COR-L47 (cell line): ENCODE results near the gene SLC16A10.

Source experiments
- DNase-seq: peaks from one replicate; lab custom pipeline; 2025; lab: John Stamatoyannopoulos, UW

Gene SLC16A10

GRCh38 chr6:111260570-111261298 is 173.4 kb downstream of the SLC16A10 start:
- DNase-seq, result no peak

GRCh38 chr6:111263837-111264236 is 176.5 kb downstream of the SLC16A10 start:
- no peak for DNase-seq

GRCh38 chr6:111265842-111266241 is 178.5 kb downstream of the SLC16A10 start:
- DNase-seq, result no peak

GRCh38 chr6:111266276-111266675 is 179.0 kb downstream of the SLC16A10 start:
- DNase-seq, result no peak

GRCh38 chr6:111267764-111268333 is 180.5 kb downstream of the SLC16A10 start:
- no peak for DNase-seq

GRCh38 chr6:111269401-111269970 is 182.2 kb downstream of the SLC16A10 start:
- no peak for DNase-seq

GRCh38 chr6:111270121-111270520 is 182.8 kb downstream of the SLC16A10 start:
- DNase-seq, result no peak

GRCh38 chr6:111274593-111275217 is 187.4 kb downstream of the SLC16A10 start:
- no peak for DNase-seq

- no peak for DNase-seq
Measured at GRCh38 chr6:111276335-111276734, 189.0 kb downstream of the SLC16A10 start.

- DNase-seq, result no peak
Measured at GRCh38 chr6:111276736-111277135, 189.4 kb downstream of the SLC16A10 start.

- DNase-seq, result no peak
Measured at GRCh38 chr6:111277819-111278218, 190.5 kb downstream of the SLC16A10 start.

GRCh38 chr6:111278731-111279130 is 191.4 kb downstream of the SLC16A10 start:
- DNase-seq, result no peak

GRCh38 chr6:111280445-111280955 is 193.2 kb downstream of the SLC16A10 start:
- no peak for DNase-seq
